SH-SY5Y (cell line): Measurements from ENCODE around the gene TGFBR1.

Experiments used
- GATA2 ChIP-seq: IDR thresholded peaks from 2 replicates; pipeline ENCODE4 v1.6.1; 2011; ENCODE audit warnings: mild to moderate bottlenecking, low read depth, low read length
- GATA3 ChIP-seq: IDR thresholded peaks from 2 replicates; pipeline ENCODE4 v1.6.1; 2011; ENCODE audit warnings: low read depth, mild to moderate bottlenecking, low read length, moderate library complexity

Gene TGFBR1

GRCh38 chr9:99104459-99105151, at the start of gene TGFBR1:
Gene TGFBR1, plus strand, starts transcription at chr9:99105113. Its CDS starts 93 bp downstream, at chr9:99105206.
- no peak for TF ChIP-seq GATA3
- TF ChIP-seq GATA2: no peak

- no peak for TF ChIP-seq GATA2
- TF ChIP-seq GATA3: no peak
Measured at GRCh38 chr9:99055384-99055783, 49.5 kb upstream of the TGFBR1 start.

GRCh38 chr9:99056186-99056585, 48.7 kb upstream of the TGFBR1 start:
- TF ChIP-seq GATA3 (no peak), GATA2 (no peak)

- TF ChIP-seq GATA2 (no peak), GATA3 (no peak)
Measured at GRCh38 chr9:99056886-99057664, 47.8 kb upstream of the TGFBR1 start.

GRCh38 chr9:99057665-99058625, 47.0 kb upstream of the TGFBR1 start:
- no peak for TF ChIP-seq GATA3
- TF ChIP-seq GATA2: no peak

- TF ChIP-seq GATA3 (no peak), GATA2 (no peak)
Measured at GRCh38 chr9:99058964-99059921, 45.7 kb upstream of the TGFBR1 start.

- TF ChIP-seq GATA2: no peak
- no peak for TF ChIP-seq GATA3
Measured at GRCh38 chr9:99060621-99061020, 44.3 kb upstream of the TGFBR1 start.

- TF ChIP-seq GATA2 (no peak), GATA3 (no peak)
Measured at GRCh38 chr9:99062549-99062948, 42.4 kb upstream of the TGFBR1 start.

GRCh38 chr9:99063522-99063921, 41.4 kb upstream of the TGFBR1 start:
- TF ChIP-seq GATA3: no peak
- no peak for TF ChIP-seq GATA2

- TF ChIP-seq GATA3 (no peak), GATA2 (no peak)
Measured at GRCh38 chr9:99066571-99066970, 38.3 kb upstream of the TGFBR1 start.

- no peak for TF ChIP-seq GATA3
- TF ChIP-seq GATA2: no peak
Measured at GRCh38 chr9:99069075-99069474, 35.8 kb upstream of the TGFBR1 start.

- TF ChIP-seq GATA2 (no peak), GATA3 (no peak)
Measured at GRCh38 chr9:99069546-99069945, 35.4 kb upstream of the TGFBR1 start.

- TF ChIP-seq GATA3: no peak
- TF ChIP-seq GATA2: no peak
Measured at GRCh38 chr9:99070681-99071080, 34.2 kb upstream of the TGFBR1 start.
